HG02610 (cell line): ENCODE measurements around the gene SLC22A17.
"Not testable (repeated sequence)": the region's sequence is repeated elsewhere in the genome, so short reads cannot be mapped to it uniquely, and the experiment has no call there.

Experiments used
- ATAC-seq: cut with Tn5 transposase; IDR thresholded peaks from one replicate; pipeline ENCODE4 v1.9.1; 2021; ENCODE audit warnings: mild to moderate bottlenecking, moderate library complexity; ENCODE audit not compliant: unreplicated experiment

The SLC22A17 gene

DNA sequence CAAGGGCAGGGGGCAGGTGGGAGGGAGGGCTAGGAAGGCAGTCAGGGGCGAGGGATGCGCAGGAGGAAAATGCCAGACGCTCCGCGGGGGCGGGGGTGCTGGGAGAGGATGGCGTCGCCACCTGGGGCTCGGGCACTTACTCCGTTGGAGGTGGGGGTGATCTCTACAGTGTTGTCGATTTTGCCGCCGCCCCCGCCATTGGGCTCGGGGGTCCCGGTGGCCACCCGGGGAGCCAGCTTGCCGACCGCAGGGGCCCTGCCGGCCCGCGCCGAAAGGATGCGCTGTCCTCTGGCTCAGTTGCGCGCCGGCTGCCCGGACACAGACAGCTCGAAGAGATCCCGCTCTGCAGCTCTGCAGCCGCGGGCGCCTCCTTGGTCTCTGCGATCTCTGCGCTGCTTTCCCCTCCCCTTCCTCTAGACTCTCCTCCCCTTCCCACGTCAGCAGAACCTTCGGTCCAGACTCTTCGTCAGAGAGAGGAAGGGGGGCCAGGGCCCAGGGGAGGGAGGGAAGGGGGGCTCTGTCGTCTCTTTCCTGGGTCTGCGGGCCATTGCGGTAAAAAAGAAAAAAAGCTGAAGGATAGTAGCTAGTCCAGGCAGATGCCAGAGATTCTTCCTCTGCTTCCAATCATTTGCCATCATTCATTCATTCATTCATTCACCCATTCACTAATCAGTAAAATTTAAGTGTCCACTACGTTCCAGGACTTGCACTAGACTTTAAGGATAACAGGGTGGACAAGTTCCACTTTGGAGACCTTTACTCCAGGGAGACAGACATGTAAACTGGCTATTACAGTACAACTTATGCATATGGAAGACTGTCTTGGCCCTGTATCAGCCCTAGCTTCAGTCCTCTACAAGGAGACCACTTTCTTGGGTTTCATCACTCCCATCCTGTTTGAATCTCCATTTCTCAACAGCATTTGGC, at the start of gene SLC22A17:
Gene SLC22A17, minus strand, starts transcription at position 382 of the 927 bp plus-strand sequence.
- ATAC-seq: no peak

DNA sequence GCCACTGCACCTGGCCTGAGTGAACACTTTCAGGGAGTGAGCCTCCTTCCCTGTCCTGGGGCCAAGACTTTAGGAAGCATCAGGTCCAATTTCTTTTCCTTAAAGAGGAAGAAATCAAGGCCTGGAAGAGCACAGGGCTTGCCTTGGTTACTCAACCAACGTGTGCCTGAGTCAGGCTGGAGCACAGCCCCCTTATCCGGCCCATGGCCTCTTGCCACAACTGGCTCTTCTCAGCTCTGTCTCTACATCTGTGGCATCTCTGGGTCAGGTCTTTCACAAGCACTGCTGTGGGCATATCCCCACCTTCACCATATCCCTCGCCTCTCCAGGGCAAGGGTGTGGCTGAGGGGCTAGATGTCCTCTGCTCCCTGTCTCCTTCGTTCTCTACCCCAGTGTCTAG, 48.6 kb upstream of the SLC22A17 start:
- no peak for ATAC-seq

DNA sequence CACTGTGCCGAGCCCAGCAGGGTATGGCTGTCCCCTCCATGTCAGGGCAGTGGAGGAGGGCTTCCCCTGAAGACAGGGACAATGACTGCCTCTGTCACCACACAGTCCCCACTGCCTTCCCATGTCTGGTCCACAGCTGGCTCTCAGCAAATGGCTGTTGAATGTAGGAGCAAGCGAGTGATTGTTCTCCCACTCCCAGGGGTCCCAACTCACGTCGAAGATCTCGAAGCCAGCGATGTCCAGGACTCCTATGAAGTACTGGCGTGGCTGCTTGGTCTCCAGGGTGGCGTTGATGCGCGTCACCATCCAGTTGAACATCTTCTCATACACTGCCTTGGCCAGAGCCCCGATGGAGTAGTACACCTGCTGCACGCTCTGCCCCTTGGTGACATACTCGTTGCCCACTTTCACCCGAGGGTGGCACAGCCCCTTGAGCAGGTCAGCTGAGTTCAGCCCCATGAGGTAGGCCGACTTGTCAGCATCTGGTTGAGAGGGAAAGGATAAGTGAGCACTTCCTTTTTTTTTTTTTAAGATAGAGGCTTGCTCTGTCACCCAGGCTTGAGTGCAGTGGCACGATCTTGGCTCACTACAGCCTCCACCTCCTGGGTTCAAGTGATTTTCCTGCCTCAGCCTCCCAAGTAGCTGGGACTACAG, 47.9 kb upstream of the SLC22A17 start:
- ATAC-seq: not testable (repeated sequence)

DNA sequence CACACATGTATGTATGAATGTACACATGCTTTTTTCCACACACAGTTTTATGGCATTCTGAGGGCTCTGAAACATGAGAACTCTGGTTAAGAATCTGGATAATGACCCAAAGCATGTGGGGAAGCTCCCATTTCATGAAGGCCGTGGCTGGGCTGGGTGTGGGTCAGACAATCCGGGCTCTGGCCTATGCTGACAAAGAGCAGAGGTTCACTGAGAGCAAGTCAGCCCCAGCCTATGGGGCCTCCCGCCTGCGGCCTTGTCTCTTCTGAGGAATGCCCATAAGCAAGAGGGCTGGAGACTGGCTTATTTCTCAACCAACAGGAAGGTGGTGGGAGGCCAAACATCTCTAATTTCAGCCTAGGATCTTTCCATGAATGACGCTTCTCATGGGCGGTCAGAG, 46.9 kb upstream of the SLC22A17 start:
- no peak for ATAC-seq

DNA sequence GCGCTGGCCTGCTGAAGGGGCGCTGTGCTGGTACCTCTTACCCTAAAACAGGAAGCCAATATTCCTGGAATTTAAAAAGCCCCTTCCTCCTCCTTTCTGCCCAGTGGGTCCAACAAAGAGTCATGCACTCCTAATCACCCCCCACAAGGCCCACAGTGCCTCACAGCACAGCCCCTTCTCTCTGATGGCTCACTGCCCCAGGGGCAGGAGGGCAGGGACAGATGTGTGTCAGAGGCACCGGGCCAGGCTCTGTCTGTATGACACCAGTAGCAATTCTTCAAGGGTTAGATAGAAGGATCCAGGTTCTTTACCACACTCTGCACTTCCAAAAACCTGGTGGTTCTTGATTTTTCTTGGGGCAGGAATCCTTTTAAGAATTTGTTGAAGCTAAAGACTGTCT, 46.4 kb upstream of the SLC22A17 start:
- no peak for ATAC-seq

DNA sequence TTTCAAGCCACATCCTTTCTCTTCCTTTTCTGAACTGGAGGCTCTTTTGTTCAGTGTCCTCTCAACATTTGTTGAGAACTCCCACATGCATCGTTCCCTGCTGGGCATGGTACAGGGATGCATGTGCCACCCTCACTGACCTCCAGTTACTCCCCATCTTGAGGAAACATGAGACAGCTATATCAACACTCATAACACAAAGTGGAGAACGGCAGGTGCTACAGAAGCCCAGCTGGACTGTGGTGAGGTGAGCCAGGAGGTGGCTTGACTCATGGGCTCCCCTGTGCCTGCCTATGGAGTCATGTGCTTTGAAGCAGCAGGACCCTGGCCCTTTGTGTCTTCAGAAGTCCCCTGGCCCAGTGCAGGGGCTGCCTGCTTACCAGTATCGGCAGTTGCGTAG, 45.7 kb upstream of the SLC22A17 start:
- no peak for ATAC-seq

DNA sequence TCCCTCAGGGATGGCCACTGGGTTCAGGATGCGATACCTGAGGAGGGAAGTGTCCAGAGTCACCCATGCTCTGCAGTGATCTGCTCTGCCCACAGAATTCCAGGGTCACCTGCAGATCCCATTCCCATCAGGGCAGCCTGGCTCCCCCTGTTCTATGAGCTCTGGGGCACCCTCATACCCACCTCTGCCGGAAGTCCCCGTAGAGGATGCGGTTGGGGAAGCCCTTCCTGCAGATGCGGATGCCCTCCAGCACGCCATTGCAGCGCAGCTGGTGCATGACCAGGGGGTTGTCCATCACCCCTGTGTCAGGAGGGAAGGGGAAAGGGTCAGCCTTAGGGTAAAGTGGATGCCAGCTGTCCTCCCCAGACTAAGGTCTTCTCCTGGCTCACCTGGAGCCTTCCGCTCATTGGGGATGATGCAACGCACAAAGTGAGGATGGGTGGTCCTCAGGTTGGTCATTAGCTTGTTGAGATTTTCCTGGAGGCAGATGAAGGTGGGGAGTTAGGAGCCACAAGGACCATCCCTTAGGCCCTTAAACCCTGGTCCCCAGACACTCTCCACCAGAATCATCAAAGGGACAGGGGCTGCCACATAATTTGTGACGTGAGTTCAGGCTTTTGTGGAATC, 44.2 kb upstream of the SLC22A17 start:
- ATAC-seq: no peak

DNA sequence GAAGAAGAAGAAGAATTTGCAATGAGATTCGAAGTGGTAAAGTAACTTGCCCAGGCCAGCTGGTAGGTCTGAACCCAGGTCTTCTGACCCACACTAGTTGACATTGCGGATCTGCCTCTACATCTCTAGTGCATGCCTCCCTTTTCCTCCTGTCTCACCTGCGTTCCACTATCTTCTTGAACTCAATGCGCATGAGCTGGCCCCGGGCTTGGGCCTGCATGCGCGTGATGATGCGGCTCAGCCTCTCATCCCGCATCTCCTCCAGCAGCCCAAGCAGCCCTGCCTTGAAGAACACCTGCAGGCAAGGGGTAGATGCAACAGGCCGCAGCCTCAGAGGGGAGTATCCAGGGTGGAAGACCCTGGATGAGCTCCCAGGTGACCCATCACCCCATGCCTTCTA, 43.4 kb upstream of the SLC22A17 start:
- no peak for ATAC-seq

DNA sequence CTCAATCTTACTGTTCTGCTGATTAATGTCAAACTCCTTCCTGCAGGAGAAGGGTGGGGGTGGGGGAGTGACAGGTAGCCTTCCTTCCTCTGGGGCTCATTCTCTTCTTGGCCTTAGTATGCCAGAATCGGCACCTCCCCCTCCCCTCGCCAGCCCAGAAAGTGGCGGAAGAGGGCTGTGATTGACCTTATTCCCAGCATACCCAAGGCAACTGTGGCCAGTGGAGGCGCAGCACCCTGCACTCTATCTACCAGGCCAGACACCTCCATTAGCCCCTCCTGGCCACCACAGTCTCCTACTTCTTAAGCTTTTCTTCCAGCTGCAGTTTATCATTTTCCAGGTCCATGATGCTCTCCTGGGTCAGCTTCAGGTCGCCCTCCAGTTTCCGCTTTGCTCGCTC, 39.9 kb upstream of the SLC22A17 start:
- ATAC-seq: no peak

DNA sequence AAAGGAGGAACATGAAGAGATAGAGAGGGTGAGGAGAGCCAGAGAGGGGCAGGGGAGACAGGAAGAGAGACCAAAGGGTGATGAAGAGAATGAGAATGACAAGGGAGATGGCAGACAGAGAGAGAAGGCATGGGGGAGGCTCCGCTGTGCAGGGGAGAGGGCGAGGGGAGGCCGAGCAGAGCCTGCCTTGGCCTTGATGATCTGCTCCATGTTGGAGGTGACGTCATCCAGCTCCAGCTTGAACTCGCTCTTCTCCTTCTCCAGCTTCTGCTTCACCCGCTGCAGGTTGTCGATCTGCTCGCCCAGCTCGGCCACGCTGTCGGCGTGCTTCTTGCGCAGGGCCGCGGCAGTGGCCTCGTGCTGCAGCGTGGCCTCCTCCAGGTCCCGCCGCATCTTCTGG, 37.2 kb upstream of the SLC22A17 start:
- ATAC-seq: not testable (repeated sequence)

DNA sequence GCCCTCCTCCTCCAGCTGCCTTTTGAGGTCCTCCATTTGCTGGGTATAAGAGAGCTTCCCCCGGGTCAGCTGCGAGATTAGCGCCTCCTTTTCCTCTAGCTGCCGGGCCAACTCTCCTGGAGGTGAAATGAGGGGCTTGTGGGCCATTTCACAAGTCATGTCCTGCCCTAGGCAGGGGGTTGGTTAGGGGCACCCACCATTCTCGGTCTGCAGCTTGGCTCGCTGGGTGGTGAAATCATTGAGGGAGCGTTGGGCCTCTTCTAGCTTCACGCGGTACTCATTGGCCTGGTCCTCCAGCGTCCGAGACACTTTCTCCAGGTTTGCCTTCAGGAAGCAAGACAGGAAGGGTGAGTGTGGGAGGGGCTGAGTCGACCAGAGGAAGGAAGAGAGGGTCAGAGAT, 36.7 kb upstream of the SLC22A17 start:
- ATAC-seq: no peak

DNA sequence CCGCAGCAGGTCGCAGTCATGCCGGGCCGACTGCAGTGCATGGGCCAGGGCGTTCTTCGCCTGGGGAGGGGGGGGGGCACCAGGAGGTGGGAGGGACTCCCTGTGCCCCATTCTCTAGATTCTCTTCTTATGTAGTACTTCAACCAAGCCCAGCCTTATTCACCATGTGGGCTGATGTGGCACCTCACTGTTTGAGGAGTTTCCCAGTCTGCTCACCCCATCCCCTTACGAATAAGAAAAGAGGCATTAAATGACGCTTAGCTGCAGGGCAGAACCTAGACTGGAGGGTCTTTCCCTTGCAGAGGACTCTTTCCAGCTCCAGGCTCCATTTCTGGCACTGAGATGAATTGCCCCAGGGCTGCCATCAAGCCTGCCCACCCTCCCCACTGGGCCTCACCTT, 36.3 kb upstream of the SLC22A17 start:
- no peak for ATAC-seq

DNA sequence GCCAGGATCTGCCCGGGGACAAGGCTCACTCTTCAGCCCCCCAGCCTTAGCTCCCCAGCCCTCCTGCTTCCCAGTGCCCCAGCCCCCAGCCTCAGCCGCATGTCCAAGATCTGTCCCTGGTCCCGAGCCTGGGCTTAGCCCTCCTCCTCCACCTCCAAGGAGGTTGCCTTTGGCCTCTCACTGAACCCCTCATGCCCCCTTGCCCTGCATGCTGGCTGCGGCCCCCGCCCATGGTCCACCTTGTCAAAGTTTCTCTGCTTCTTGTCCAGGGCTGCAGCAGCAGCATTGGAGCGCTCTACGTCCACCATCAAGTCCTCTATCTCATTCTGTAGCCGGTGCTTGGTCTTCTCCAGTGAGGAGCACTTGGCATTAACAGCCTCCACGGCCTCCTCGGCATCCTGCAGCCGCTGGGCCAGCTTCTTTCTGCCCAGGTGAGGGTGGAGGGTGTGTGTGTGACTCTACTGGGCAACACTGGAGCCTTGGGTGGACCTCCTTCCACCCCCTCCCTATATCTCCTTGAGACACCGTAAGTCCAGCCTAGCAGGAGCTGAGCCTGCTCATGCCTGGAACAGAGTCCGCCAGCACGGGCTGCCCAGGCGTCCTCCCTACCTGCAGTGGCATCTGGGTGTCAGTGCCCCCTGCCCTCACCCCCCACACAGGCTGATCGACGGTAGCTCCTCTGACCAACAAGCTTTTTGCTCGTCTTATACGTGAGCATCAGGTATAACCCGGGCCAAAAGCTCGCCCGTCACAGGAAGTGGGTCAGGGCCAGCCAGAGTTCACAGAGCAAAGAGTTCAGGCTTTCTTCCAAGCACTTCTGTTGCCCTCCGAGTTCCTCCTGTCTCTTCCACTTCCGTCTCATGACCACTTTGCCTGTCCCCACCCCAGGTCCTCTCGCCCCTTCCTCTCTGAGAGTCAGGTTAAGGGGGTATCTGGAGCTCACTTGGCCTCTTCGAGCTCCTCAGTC, 35.5 kb upstream of the SLC22A17 start:
- no peak for ATAC-seq

DNA sequence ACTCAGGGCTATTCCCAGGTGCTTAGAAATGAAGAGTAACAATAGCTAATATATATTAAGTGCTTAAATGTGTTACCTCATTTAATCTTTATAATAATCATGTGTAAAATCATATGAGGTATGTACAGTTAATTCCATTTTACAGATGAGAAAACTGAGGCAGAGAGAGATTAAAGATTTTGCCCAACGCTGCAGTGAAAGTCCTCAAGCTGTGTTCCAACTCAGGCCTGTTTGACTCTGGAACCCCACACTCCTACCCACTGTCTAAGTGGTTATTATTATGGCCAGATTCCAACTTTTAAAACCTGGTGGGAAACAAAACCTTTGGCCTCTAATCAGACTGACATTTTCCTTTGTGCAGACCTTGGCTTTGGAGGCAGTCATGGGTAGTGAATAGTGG, 34.3 kb upstream of the SLC22A17 start:
- no peak for ATAC-seq

DNA sequence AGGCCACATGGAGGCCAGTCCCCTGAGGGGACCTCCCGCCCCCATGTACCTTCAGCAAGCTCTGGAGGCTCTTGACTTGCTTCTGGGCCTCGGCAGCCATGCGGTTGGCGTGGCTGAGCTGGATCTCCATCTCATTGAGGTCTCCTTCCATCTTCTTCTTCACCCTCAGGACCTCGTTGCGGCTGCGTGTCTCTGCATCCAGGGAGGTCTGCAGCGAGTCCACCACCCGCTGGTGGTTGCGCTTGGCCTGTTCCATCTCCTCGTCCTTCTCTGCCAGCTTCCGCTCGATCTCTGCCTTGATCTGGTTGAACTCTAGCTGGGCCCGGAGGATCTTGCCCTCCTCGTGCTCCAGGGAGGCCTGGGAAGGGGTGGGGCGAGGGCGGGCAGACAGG, 33.6 kb upstream of the SLC22A17 start:
- not testable (repeated sequence) for ATAC-seq

DNA sequence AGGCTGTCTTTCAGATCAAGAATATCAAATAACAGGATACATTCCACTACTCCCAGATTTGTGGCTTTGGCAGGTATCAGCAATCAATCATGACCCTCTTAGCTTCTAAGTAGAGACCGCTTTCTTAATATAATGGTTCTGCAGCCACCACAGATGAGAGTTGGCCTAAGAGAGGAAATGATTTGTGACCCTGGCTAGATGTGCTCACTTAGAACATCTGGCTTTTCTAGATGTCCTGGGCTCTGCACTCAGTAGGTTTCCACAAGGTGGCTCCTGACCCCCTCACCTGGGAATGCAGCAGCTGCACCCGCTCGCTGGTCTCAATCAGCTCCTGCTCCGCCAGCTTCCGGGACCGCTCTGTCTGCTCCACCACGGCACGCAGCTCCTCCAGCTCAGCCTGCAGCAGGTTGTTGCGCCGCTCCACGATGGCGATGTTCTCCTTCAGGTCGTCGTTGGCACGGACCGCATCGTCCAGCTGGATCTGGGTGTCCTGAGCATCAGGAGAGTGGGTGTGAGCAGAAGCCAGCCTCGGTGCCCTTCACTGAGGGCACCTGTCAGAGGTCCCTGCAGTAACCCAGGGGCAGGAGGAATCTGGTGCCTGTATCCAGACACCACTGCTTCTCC, 33.1 kb upstream of the SLC22A17 start:
- no peak for ATAC-seq

DNA sequence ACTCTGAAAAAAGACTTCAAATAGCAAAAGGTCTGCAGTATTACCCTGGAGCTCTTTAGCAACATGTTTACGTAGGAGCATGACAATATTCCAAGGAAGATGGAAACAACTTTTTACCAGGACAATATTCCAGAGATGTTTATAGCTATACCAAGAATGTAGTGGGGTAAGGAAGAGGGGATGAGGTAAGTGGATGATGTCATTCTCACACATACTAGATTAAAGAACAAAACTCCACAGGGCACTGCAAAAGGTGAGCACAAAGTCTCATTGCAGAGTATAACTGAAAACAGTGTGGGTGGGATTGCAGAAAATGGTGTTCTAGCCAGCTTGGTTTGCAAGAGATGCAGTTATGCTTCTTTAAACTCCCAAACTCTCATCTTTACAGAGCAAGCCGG, 32.6 kb upstream of the SLC22A17 start:
- ATAC-seq: no peak

DNA sequence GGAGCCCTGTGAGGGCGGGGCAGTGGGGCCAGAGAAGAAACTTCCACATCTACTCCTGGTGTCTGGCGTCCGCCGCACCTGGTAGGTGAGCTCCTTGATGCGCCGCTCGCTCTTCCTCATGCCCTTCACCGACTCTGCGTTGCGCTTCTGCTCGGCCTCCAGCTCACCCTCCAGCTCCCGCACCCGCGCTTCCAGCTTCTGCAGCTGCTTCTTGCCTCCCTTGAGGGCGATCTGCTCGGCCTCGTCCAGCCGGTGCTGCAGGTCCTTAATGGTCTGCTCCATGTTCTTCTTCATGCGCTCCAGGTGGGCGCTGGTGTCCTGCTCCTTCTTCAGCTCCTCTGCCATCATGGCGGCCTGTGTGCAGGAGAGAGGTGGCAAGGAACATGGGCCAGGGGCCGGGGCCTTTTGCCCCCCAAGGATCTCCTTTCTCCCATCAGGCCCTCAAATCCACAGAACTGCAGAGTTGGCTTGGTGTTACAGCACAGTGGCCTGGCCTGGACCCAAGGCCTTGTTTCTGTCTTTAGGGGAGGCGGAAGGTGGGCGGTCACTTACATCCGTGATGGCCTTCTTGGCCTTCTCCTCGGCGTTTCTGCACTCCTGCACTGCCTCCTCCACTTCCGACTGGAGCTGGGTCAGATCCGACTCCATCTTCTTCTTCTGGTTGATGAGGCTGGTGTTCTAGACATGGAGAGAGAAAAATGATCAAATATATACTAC, 31.8 kb upstream of the SLC22A17 start:
- ATAC-seq: no peak

DNA sequence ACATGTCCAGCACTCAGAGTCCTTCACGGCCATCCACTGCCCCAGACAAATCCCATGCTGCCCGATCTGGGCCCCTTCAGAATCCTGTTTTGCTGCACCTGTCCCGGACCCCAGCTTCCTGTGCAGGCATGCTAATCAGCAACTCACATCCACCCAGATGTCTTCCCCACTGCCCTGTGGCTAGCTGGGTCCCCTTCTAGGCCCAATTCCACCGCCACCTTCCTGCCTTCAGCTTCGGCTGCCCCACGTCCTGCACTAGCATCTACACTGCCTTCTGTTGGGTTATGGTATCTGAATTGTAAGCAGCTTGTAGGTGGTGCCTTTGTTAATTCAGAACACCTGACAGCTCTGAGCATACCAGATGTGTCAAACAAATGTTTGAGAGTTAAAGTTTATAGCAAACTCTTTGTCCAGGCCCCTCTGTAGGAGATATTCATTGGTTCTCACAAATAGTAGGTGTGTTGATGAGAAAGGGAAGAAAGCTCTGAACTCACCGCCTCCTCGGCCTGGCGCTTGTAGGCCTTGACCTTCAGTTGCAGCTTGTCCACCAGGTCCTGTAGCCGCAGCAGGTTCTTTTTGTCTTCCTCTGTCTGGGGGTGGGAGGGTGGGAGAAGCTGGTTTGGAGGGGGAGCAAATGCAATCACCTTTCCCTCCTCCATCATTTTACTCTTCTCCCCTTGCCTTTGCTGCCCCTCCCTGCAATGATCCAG, 30.2 kb upstream of the SLC22A17 start:
- no peak for ATAC-seq
